Smooth muscle cell (in vitro differentiated cells): Measurements from ENCODE around the gene TUB. TPM values are rescaled to one million over a fixed set of nuclear protein-coding genes. Genes with fewer than 3 reads are reported as not detected.

Experiments
- DNase-seq: peaks from one replicate; lab custom pipeline; 2025; ENCODE audit not compliant: unreplicated experiment; lab: John Stamatoyannopoulos, UW
- H2AFZ ChIP-seq: fragments of 200-600 bp; sonication (generic); 2 replicates; pipeline ENCODE4 v1.6.0; 2016; ENCODE audit warnings: antibody characterized with exemption, low read depth, mild to moderate bottlenecking
- H3F3A ChIP-seq: fragments of 200-600 bp; sonication (generic); 2 replicates; pipeline ENCODE4 v1.6.0; 2017; ENCODE audit warnings: antibody characterized with exemption, low read depth
- H3K27ac ChIP-seq: fragments of 200-600 bp; sonication (generic); 2 replicates; pipeline ENCODE4 v1.5.1; 2016; ENCODE audit warnings: low read depth, mild to moderate bottlenecking
- H3K27me3 ChIP-seq: fragments of 200-600 bp; sonication (generic); 2 replicates; pipeline ENCODE4 v1.6.1; 2016; ENCODE audit warnings: low read depth, mild to moderate bottlenecking
- H3K36me3 ChIP-seq: fragments of 200-600 bp; sonication (generic); 2 replicates; pipeline ENCODE4 v1.5.1; 2016; ENCODE audit warnings: low read depth
- H3K4me1 ChIP-seq: fragments of 200-600 bp; sonication (generic); 2 replicates; pipeline ENCODE4 v1.5.1; 2016; ENCODE audit warnings: low read depth
- H3K4me2 ChIP-seq: fragments of 200-600 bp; sonication (generic); 2 replicates; pipeline ENCODE4 v1.6.0; 2016; ENCODE audit warnings: mild to moderate bottlenecking
- H3K4me3 ChIP-seq: fragments of 200-600 bp; sonication (generic); 2 replicates; pipeline ENCODE4 v1.5.1; 2016; ENCODE audit warnings: mild to moderate bottlenecking
- H3K79me2 ChIP-seq: fragments of 200-600 bp; sonication (generic); 2 replicates; pipeline ENCODE4 v1.6.0; 2016; ENCODE audit warnings: low read depth, mild to moderate bottlenecking
- H3K9ac ChIP-seq: fragments of 200-600 bp; sonication (generic); 2 replicates; pipeline ENCODE4 v1.6.0; 2016; ENCODE audit warnings: low read depth
- H3K9me3 ChIP-seq: fragments of 200-600 bp; sonication (generic); replicated peaks from 2 replicates; pipeline ENCODE4 v1.5.1; 2016; ENCODE audit warnings: low read depth
- H4K20me1 ChIP-seq: fragments of 200-600 bp; sonication (generic); 2 replicates; pipeline ENCODE4 v1.6.0; 2016; ENCODE audit warnings: low read depth
- WGBS: methylation state at CpG from one replicate; pipeline ENCODE4 v1.1.7; 2016; ENCODE audit warnings: low lambda C conversion rate; 5-methylcytosine and 5-hydroxymethylcytosine counted together
- polyA plus RNA-seq: library from polyadenylated mRNA; unstranded; fragments of >200 nt; fragmentation: Nextera tagmentation; extraction: Ambion mirVana; gene quantifications from 2 replicates; pipeline ENCODE4 v1.2.1, GENCODE V29; 2016
- total RNA-seq: library from RNA; depleted of rRNA; stranded (reverse); fragments of >200 nt; gene quantifications from 2 replicates; pipeline ENCODE4 v1.2.3, GENCODE V29; 2014
- TF ChIP-seq, protein P1 (sequence below): fragments of 200-600 bp; sonication (generic); IDR thresholded peaks from 2 replicates; pipeline ENCODE4 v1.5.1; 2017; ENCODE audit warnings: borderline replicate concordance, mild to moderate bottlenecking, antibody characterized with exemption; ENCODE audit not compliant: insufficient read depth, poor library complexity, severe bottlenecking

The TUB gene
- total and polyA plus RNA-seq, 2 experiments from 2014 or later: 6.0 to 9.5 TPM

DNA sequence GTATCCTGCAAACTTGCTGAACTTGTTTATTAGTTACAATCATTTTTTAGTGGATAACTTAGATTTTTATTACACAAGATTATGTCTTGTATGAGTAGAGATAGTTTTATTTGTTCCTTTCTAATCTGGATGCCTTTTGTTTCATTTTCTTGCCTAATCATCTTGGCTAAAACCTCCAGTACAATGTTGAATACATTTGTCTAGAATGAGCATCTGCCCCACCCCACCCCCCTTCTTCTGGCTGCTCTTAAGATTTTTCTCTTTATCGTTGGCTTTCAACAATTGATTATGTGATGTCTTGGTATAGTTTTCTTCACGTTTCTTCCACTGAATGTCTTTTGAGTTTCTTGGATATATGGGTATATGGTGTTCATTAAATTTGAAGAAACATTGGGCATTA is 37.3 kb upstream of the TUB start:
- H3K27me3 ChIP-seq: peaks cover 10% of the 10 kb centered on the region
- no peak for DNase-seq
- H2AFZ ChIP-seq: no peak overlapping the region
- 90% methylated on average over 2 of the region's 2 CpGs for WGBS
- H3K9ac ChIP-seq: no peak overlapping the region
- H3K79me2 ChIP-seq: no peaks in the 10 kb centered on the region
- no peaks in the 10 kb centered on the region for H3K4me1 ChIP-seq
- H3K27ac ChIP-seq: no peak overlapping the region
- TF ChIP-seq, protein P1, sequence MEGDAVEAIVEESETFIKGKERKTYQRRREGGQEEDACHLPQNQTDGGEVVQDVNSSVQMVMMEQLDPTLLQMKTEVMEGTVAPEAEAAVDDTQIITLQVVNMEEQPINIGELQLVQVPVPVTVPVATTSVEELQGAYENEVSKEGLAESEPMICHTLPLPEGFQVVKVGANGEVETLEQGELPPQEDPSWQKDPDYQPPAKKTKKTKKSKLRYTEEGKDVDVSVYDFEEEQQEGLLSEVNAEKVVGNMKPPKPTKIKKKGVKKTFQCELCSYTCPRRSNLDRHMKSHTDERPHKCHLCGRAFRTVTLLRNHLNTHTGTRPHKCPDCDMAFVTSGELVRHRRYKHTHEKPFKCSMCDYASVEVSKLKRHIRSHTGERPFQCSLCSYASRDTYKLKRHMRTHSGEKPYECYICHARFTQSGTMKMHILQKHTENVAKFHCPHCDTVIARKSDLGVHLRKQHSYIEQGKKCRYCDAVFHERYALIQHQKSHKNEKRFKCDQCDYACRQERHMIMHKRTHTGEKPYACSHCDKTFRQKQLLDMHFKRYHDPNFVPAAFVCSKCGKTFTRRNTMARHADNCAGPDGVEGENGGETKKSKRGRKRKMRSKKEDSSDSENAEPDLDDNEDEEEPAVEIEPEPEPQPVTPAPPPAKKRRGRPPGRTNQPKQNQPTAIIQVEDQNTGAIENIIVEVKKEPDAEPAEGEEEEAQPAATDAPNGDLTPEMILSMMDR: no peak
- no peak overlapping the region for H3K4me3 ChIP-seq
- no peak overlapping the region for H3K4me2 ChIP-seq
- H3K9me3 ChIP-seq: no peaks in the 10 kb centered on the region
- H3F3A ChIP-seq: no peaks in the 10 kb centered on the region
- no peaks in the 10 kb centered on the region for H4K20me1 ChIP-seq
- H3K36me3 ChIP-seq: no peaks in the 10 kb centered on the region

DNA sequence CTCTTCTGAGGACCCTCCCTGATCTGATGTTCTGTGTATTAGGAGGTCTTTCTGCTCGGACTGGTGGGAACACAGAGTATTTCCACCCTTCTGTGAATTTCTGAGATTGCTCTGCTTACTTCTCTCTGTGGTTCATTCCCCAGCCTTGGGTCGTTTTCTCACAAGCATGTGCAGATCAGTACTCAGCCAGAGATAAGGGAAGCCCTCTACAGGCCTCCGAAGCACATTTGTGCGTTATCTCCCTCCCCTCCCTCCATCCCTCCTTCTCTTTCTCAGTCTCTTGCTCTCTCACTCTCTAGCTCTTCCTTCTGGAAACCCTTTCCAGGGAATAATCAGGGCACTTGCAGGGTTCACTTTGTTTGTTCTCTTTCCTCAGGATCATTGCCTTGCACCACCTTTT is 35.2 kb upstream of the TUB start:
- DNase-seq: no peak
- no peak overlapping the region for H3K27ac ChIP-seq
- no peaks in the 10 kb centered on the region for H3F3A ChIP-seq
- no peak overlapping the region for H3K4me3 ChIP-seq
- WGBS: 24% methylated on average over 4 of the region's 4 CpGs
- H3K27me3 ChIP-seq: peaks cover 13% of the 10 kb centered on the region
- no peak overlapping the region for H3K4me2 ChIP-seq
- H3K9me3 ChIP-seq: no peaks in the 10 kb centered on the region
- H3K4me1 ChIP-seq: no peaks in the 10 kb centered on the region
- H2AFZ ChIP-seq: no peak overlapping the region
- TF ChIP-seq, protein P1: no peak
- H3K79me2 ChIP-seq: no peaks in the 10 kb centered on the region
- H3K36me3 ChIP-seq: no peaks in the 10 kb centered on the region
- H4K20me1 ChIP-seq: no peaks in the 10 kb centered on the region
- H3K9ac ChIP-seq: no peak overlapping the region

DNA sequence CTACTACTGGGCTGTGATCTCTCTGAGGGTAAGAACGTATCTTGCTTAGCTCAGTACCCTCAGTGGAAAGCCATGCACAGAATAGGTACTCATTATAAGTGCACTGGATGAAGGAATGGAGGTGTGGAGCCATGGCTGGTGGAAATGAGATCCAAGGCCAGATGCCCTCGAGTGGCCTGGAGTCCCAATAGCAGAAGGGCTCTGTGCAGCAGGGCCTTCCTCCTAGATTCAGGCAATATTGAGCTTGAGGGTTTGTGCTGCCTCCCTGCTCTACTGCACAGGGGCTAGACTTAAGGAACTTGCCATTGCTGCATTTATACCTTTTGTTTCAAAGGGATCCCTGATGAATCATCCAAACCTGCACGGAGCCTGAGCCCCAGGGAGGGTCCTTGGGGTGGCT is 33.6 kb upstream of the TUB start:
- no peak overlapping the region for H2AFZ ChIP-seq
- H3K9me3 ChIP-seq: no peaks in the 10 kb centered on the region
- no peaks in the 10 kb centered on the region for H4K20me1 ChIP-seq
- 79% methylated on average over 3 of the region's 3 CpGs for WGBS
- no peak overlapping the region for H3K27ac ChIP-seq
- peaks cover 24% of the 10 kb centered on the region for H3K27me3 ChIP-seq
- no peaks in the 10 kb centered on the region for H3K4me1 ChIP-seq
- H3K79me2 ChIP-seq: no peaks in the 10 kb centered on the region
- no peak overlapping the region for H3K9ac ChIP-seq
- H3K36me3 ChIP-seq: no peaks in the 10 kb centered on the region
- H3K4me3 ChIP-seq: no peak overlapping the region
- TF ChIP-seq, protein P1: no peak
- no peak overlapping the region for H3K4me2 ChIP-seq
- DNase-seq: no peak
- no peaks in the 10 kb centered on the region for H3F3A ChIP-seq

DNA sequence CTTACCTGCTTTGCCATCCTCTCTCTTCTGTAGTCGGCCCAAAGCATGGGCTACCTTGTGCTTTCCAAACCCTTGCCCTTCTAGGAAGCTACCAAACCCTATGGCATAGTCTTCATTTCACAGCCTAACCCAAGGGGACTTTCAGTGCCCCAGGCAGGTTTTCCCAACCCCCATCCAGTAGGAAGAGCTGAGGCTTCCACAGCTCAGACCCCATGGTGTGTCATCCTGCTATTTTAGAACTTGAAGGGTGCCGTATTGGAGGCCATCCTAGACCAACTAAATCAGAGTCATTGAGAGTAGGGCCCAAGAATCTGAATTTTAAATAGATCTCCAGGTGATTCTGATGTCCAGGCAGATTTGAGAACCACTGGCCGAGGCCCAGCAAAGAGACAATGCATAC is 31.9 kb upstream of the TUB start:
- TF ChIP-seq, protein P1: no peak
- Histone ChIP-seq H3F3A (no peaks in the 10 kb centered on the region), H3K4me1 (no peaks in the 10 kb centered on the region), H4K20me1 (no peaks in the 10 kb centered on the region), H3K9ac (no peak overlapping the region), H3K79me2 (no peaks in the 10 kb centered on the region), H3K9me3 (no peaks in the 10 kb centered on the region), H3K27me3 (peaks cover 21% of the 10 kb centered on the region), H3K4me2 (no peak overlapping the region), H2AFZ (no peak overlapping the region), H3K27ac (no peak overlapping the region), H3K4me3 (no peak overlapping the region), H3K36me3 (no peaks in the 10 kb centered on the region)
- 92% methylated on average over 3 of the region's 3 CpGs for WGBS
- DNase-seq: no peak
